NCI-H510A treated with DMSO at 0.1 percent for 48 hours (cell line): ENCODE measurements around the gene MSH3.
"Not testable (repeated sequence)": the region's sequence is repeated elsewhere in the genome, so short reads cannot be mapped to it uniquely, and the experiment has no call there.

Experiments
- DNase-seq: peaks from one replicate; lab custom pipeline; 2025; lab: John Stamatoyannopoulos, UW

The MSH3 gene

GRCh38 chr5:80797428-80798024 lies 143.1 kb downstream of the MSH3 start:
- DNase-seq = no peak

GRCh38 chr5:80798166-80798565 lies 143.7 kb downstream of the MSH3 start:
- DNase-seq = no peak

DNA sequence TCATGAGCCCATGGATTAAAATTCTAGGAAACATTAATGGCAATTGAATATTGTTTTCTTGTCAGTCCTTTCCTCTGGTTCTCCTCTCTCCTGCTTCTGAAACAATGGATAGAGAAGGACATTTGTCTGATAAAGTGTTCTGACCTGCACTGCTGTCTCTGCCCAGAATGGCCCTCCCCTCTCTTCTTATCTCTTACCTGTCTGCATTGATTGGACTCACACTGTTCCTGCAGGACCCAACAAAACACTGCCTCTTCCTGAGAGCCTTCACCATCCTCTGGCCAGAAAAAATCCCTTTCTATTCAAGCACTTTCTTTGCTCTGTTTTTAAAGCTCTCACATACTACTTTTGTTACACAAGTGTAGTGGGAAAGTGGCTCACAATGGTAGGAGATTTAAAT lies 144.2 kb downstream of the MSH3 start:
- DNase-seq = no peak

GRCh38 chr5:80799041-80799440 lies 144.6 kb downstream of the MSH3 start:
- DNase-seq = no peak

DNA sequence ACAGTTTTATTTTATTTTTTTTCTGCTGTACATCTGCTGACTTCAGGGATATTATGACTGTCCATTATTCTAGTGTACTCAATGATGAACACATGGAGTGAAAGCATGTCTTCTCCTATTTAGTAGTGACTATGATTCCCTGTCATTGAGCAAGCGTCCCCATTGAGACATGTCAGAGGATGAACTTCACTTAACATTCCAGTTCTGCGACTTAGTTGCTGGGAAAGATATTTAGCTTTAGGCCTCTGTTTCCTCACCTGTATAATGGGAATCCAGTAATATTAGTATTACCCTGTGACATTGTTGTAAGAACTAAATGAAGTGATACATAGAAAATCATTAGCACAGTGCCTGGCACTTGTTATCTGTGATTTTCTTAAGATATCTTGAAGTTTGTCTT lies 145.1 kb downstream of the MSH3 start:
- no peak for DNase-seq

GRCh38 chr5:80804332-80804731 lies 149.9 kb downstream of the MSH3 start:
- no peak for DNase-seq

DNA sequence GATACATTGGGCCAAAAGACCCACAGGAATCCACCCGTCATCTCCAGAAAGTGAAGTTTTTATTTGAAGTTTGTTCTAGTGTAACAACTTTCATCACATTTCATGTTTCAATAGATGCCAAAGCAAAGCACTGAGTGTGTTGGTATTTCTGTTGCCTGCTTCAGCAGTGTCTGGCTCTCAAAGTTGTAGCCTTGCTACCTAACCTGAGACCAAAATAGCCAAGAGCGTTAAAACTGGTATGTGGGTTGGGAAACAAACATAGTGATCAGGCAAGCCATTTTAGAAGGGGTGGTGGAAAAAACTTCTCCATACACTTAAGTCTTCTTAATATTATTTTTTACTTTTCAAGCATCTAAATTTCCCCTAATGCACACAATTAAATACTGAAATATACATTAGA lies 150.6 kb downstream of the MSH3 start:
- no peak for DNase-seq

- no peak for DNase-seq
Observed at GRCh38 chr5:80806929-80807328, 152.5 kb downstream of the MSH3 start.

DNA sequence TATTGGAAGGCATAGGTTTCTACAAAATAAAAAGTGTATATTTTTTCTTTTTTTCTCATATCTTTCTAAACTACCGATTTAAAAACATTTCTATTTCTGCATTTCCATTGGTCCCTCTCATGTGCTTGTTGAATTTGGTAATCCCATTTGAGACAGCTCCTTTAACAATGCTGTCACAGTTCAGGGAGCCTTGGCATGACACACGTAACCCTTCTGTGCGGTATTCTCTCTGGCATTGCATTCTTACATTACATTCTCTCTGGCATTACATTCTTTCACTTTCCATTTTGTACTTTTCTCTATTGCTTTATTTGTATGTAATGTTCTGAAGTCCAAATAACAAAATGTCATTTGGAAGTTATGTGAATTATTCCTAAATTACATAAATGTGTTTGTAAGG lies 155.0 kb downstream of the MSH3 start:
- no peak for DNase-seq

DNA sequence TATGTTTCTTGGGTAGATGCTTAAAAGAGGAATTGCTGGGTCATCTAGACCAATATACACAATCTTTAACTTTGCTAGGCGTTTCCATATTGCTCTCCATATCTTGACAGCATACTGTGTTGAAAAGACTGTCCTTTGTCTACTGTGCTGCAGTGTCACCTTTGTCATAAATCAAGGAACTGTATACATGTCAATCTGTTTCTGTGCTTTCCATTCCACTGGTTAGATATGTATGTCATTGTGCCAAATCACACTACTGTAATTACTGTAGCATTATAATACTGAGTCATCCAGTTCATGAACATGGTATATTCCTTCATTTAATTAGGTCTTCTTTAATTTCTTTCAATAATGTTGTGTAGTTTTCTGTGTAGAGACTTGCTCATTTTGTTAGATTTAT lies 156.0 kb downstream of the MSH3 start:
- no peak for DNase-seq

- DNase-seq = no peak
Observed at GRCh38 chr5:80816590-80816989, 162.1 kb downstream of the MSH3 start.

GRCh38 chr5:80820685-80821084 lies 166.2 kb downstream of the MSH3 start:
- no peak for DNase-seq

- DNase-seq = no peak
Observed at GRCh38 chr5:80822640-80823039, 168.2 kb downstream of the MSH3 start.

- not testable (repeated sequence) for DNase-seq
Observed at GRCh38 chr5:80824159-80824558, 169.7 kb downstream of the MSH3 start.

- no peak for DNase-seq
Observed at GRCh38 chr5:80825786-80826460, 171.5 kb downstream of the MSH3 start.

- no peak for DNase-seq
Observed at GRCh38 chr5:80834710-80835109, 180.3 kb downstream of the MSH3 start.

DNA sequence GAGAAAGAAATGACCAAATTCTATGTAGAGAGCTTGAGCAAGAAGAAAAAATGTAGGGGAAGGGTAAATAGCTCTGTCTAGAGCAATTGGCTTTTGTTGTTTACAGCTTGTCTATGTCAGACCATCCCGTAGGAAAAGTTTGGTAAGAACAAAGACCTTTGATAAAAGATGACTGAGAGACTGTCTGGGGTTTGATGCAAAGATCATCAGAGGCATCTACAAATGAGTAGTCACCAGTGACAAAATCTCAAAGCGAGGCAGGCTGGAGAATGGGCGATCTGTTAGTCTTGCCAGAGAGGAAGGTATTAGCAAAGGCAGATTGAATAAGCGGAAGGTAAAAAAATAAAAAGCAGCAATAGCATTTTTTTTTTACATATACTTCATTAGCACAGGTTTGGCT lies 180.7 kb downstream of the MSH3 start:
- DNase-seq = no peak

GRCh38 chr5:80837679-80838078 lies 183.2 kb downstream of the MSH3 start:
- no peak for DNase-seq

DNA sequence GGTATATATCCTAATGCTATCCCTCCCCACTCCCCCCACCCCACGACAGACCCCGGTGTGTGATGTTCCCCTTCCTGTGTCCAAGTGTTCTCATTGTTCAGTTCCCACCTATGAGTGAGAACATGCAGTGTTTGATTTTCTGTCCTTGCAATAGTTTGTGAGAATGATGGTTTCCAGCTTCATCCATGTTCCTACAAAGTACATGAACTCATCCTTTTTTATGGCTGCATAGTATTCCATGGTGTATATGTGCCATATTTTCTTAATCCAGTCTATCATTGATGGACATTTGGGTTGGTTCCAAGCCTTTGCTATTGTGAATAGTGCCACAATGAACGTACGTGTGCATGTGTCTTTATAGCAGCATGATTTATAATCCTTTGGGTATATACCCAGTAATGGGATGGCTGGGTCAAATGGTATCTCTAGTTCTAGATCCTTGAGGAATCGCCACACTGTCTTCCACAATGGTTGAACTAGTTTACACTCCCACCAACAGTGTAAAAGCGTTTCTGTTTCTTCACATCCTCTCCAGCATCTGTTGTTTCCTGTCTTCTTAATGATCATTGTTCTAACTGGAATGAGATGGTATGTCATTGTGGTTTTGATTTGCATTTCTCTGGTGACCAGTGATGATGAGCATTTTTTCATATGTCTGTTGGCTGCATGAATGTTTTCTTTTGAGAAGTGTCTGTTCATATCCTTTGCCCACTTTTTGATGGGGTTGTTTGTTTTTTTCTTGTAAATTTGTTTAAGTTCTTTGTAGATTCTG lies 186.8 kb downstream of the MSH3 start:
- not testable (repeated sequence) for DNase-seq

- DNase-seq = not testable (repeated sequence)
Observed at GRCh38 chr5:80846422-80846821, 192.0 kb downstream of the MSH3 start.

- DNase-seq = not testable (repeated sequence)
Observed at GRCh38 chr5:80850168-80850567, 195.7 kb downstream of the MSH3 start.

GRCh38 chr5:80852331-80853245 lies 198.1 kb downstream of the MSH3 start:
- no peak for DNase-seq
